Stomach (tissue), 9 donors: ENCODE results near the gene ZPR1. TPM values are rescaled to one million over a fixed set of nuclear protein-coding genes. Genes with fewer than 3 reads are reported as not detected.
"Not testable (repeated sequence)": the region's sequence is repeated elsewhere in the genome, so short reads cannot be mapped to it uniquely, and the experiment has no call there.

ENCODE experiments used
- DNase-seq, 2 donors: peaks; one replicate each; pipeline versions ENCODE4 v3.0.0 to v3.0.0-alpha.2; 2013 to 2019
- H3K27ac ChIP-seq, 5 donors: fragments of 200-600 bp in 4 of 5; sonication (generic) in 4 of 5; one replicate each; pipeline ENCODE4 v1.5.1; 2013 to 2019; ENCODE audit warnings: mild to moderate bottlenecking in 1 of 5, moderate library complexity in 1 of 5
- H3K27me3 ChIP-seq, 3 donors: fragments of 200-600 bp; sonication (generic); one replicate each; pipeline ENCODE4 v1.5.1; 2017 to 2019; ENCODE audit warnings: mixed run types in 1 of 3
- H3K36me3 ChIP-seq, 4 donors: fragments of 200-600 bp; sonication (generic); 1 replicate in 3 of 4; 2 replicates in 1 of 4; pipeline ENCODE4 v1.5.1; 2016 to 2019
- H3K4me1 ChIP-seq, 4 donors: fragments of 200-600 bp; sonication (generic); one replicate each; pipeline ENCODE4 v1.5.1; 2016 to 2019
- H3K4me3 ChIP-seq, 4 donors: fragments of 200-600 bp; sonication (generic) in 3 of 4; one replicate each; pipeline ENCODE4 v1.5.1; 2016 to 2019; ENCODE audit warnings: mild to moderate bottlenecking in 1 of 4
- H3K9me3 ChIP-seq, 4 donors: fragments of 200-600 bp; sonication (generic); one replicate each; pipeline ENCODE4 v1.5.1; 2016 to 2019
- CTCF ChIP-seq, 7 experiments: fragments of 450-650 bp in 4 of 7; fragments of 200-600 bp in 3 of 7; sonication (generic) in 3 of 7; IDR thresholded peaks; one replicate each; pipeline ENCODE4 v1.5.1; 2016 to 2019; ENCODE audit warnings: antibody characterized with exemption in 7 of 7, control low read depth in 2 of 7, mild to moderate bottlenecking in 1 of 7
- EP300 ChIP-seq: sonication (generic); formaldehyde crosslinking; IDR thresholded peaks from one replicate; pipeline ENCODE4 v1.6.1; 2017; ENCODE audit warnings: antibody characterized with exemption
- POLR2A ChIP-seq, 4 donors: fragments of 450-650 bp; IDR thresholded peaks; one replicate each; pipeline ENCODE4 v1.6.1; 2016; ENCODE audit warnings: antibody characterized with exemption in 4 of 4, control low read depth in 2 of 4, mild to moderate bottlenecking in 1 of 4, moderate library complexity in 1 of 4
- POLR2AphosphoS5 ChIP-seq, 3 donors: sonication (generic); formaldehyde crosslinking; IDR thresholded peaks; one replicate each; pipeline ENCODE4 v1.6.1; 2016; ENCODE audit warnings: antibody characterized with exemption in 3 of 3
- WGBS, 5 donors: extraction: QIAGEN DNeasy Blood & Tissue Kit in 3 of 5; methylation state at CpG; one replicate each; pipeline versions ENCODE4 v1.1.5 to v1.1.7; 2013 to 2018; 5-methylcytosine and 5-hydroxymethylcytosine counted together
- intact Hi-C: fragments of 100-400 bp; cut with DNase I; formaldehyde crosslinking; loops from one replicate; pipeline ENCODE4 v1.15.1; 2023; ENCODE audit warnings: low total_unique reads
- polyA plus RNA-seq, 3 donors: library from polyadenylated mRNA; stranded (reverse); fragments of 200-250 nt; gene quantifications; one replicate each; pipeline ENCODE4 v1.2.3, GENCODE V29; 2013
- total RNA-seq, 5 donors: library from RNA; depleted of rRNA; stranded (reverse); fragments of >200 nt; gene quantifications; one replicate each; pipeline versions ENCODE4 v1.1.0 to v1.2.3, GENCODE V29; 2014 to 2016
- donor health status: healthy with polysubstance abuse.
- donor health status: Bipolar disorder and iron deficiency.
- donor health status: healthy.

The ZPR1 gene
- total and polyA plus RNA-seq, 8 donors: 17.8 to 54.9 (median 25.1) TPM

- H3K4me1 ChIP-seq: peaks cover 19 to 48% (median 41%) of the 10 kb centered on the region in 4 donors
- no peaks in the 10 kb centered on the region for H3K27me3 ChIP-seq
- TF ChIP-seq POLR2AphosphoS5 (IDR thresholded peaks at IDR 0.05) (peak in 1 of 3 donors; percentile 4), CTCF (IDR thresholded peaks at IDR 0.05) (no peak)
- no peaks in the 10 kb centered on the region for H3K36me3 ChIP-seq
- H3K27ac ChIP-seq: peak overlapping the region; percentile 53 to 88 (median 81)
- no peaks in the 10 kb centered on the region for H3K9me3 ChIP-seq
- peak overlapping the region; percentile 35 to 53 (median 38) for H3K4me3 ChIP-seq
- WGBS, 5 donors: 52 to 73% (median 54%) methylated on average over 19 to 28 of the region's 28 CpGs
- intact Hi-C loops: loop anchor here (5.0 kb wide), 1 partner anchor 48 kb away; the partner anchor contains the start of gene ZPR1
- no peak for DNase-seq
These were observed 47.4 kb upstream of the ZPR1 start for GRCh38 chr11:116835042-116835772.

DNA sequence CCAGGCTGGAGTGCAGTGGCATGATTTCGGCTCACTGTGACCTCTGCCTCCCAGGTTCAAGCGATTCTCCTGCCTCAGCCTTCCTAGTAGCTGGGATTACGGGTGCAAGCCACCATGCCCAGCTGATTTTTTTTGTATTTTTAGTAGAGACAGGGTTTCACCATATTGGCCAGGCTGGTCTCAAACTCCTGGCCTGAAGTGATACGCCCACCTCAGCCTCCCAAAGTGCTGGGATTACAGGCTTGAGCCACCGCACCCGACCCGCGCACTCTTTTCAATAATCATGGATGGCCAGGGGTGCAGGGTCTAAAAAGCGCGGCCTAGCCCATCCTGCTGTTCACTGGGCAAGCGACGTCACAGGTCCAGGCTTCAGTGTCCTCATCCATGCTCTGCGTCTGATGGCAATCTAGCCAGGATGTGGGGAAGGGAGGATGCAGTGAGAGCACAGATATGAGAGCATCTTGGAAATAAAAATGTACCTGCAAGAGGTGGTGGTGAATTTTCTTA, 46.8 kb upstream of the ZPR1 start:
- not testable (repeated sequence) for H3K4me3 ChIP-seq, H3K27me3 ChIP-seq, DNase-seq

GRCh38 chr11:116833816-116834534, 46.2 kb upstream of the ZPR1 start:
- 89 to 96% (median 92%) methylated on average over 14 of the region's 14 CpGs for WGBS, 5 donors
- H3K36me3 ChIP-seq: no peaks in the 10 kb centered on the region
- DNase-seq: no peak

More for the DNA sequence above, 46.8 kb upstream of the ZPR1 start:
- 76 to 91% (median 80%) methylated on average over 6 to 13 of the region's 13 CpGs for WGBS, 5 donors
- intact Hi-C loops: loop anchor here (5.0 kb wide), 1 partner anchor 47 kb away; the partner anchor contains the start of gene ZPR1
- not testable (repeated sequence) for H3K9me3 ChIP-seq, H3K36me3 ChIP-seq
- Histone ChIP-seq H3K27ac (peak overlapping the region in 2 of 5 donors; percentile 81 to 88), H3K4me1 (peaks cover 19 to 50% (median 42%) of the 10 kb centered on the region in 4 donors)

DNA sequence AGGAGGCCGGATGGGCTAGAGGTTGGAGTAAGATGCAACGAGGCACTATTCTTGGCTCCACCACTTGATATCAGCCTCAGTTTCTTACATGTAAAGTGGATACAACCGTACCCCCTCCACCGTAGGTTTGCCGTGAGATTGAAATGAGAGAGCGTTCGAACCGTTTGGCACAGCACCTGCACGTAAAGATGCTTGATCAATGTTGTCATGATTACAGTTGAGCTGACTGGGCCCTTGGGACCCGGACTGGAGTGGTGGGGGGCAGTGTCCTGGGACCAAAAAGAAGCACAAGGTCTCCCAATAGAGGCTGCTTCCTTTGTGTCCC, 45.6 kb upstream of the ZPR1 start:
- 85 to 97% (median 94%) methylated on average over 9 to 10 of the region's 10 CpGs for WGBS, 5 donors
- no peak for DNase-seq
- intact Hi-C loops: no loop called here

More at GRCh38 chr11:116833816-116834534, 46.2 kb upstream of the ZPR1 start:
- H3K4me1 ChIP-seq: peaks cover 19 to 56% (median 45%) of the 10 kb centered on the region in 4 donors
- H3K4me3 ChIP-seq: no peak overlapping the region
- H3K27ac ChIP-seq: no peak overlapping the region
- intact Hi-C loops: no loop called here
- no peak for TF ChIP-seq EP300
- TF ChIP-seq POLR2AphosphoS5 (IDR thresholded peaks at IDR 0.05): no peak
- TF ChIP-seq POLR2A (IDR thresholded peaks at IDR 0.05): no peak
- TF ChIP-seq CTCF (IDR thresholded peaks at IDR 0.05): no peak
- no peaks in the 10 kb centered on the region for H3K9me3 ChIP-seq
- H3K27me3 ChIP-seq: no peaks in the 10 kb centered on the region

More for the DNA sequence above, 45.6 kb upstream of the ZPR1 start:
- Histone ChIP-seq H3K27ac (no peak overlapping the region), H3K36me3 (no peaks in the 10 kb centered on the region), H3K27me3 (no peaks in the 10 kb centered on the region), H3K9me3 (no peaks in the 10 kb centered on the region), H3K4me1 (peaks cover 19 to 58% (median 46%) of the 10 kb centered on the region in 4 donors), H3K4me3 (no peak overlapping the region)
- TF ChIP-seq POLR2A (IDR thresholded peaks at IDR 0.05): no peak
- TF ChIP-seq POLR2AphosphoS5 (IDR thresholded peaks at IDR 0.05): no peak
